HepG2 (cell line): ENCODE results near the gene HDHD3. TPM values are rescaled to one million over a fixed set of nuclear protein-coding genes. Genes with fewer than 3 reads are reported as not detected.

ENCODE experiments used
- ATAC-seq: fragments of 200-7000 bp; cut with Tn5 transposase; 3 replicates; pipeline ENCODE4 v1.9.1; 2020; ENCODE audit warnings: mild to moderate bottlenecking, moderate library complexity
- BruUV-seq: library from RNA; stranded (reverse); fragments of 400-500 nt; replicated peaks from 2 replicates; lab custom pipeline; 2021; lab: Mats Ljungman, UMichigan
- CTCF ChIA-PET: fragments of 300-600 bp; formaldehyde crosslinking; extraction: SDS; loops from one replicate; lab custom pipeline; 2021; ENCODE audit warnings: low total read pairs, inconsistent platforms, low intra/inter-chr PET ratio; lab: Yijun Ruan, JAX
- POLR2A ChIA-PET: fragments of 350-600 bp; sonication (Branson Sonifier 250); formaldehyde crosslinking; loops from one replicate; lab custom pipeline; 2020; ENCODE audit warnings: antibody characterized with exemption, inconsistent platforms; lab: Yijun Ruan, JAX
- DNase-seq: peaks from one replicate; pipeline ENCODE4 v3.0.0-alpha.2; 2015; ENCODE audit warnings: low spot score
- FAIRE-seq: peaks from 3 replicates; lab custom pipeline; 2011; peaks lifted over from hg19 to GRCh38; lab: Jason Lieb, UNC
- H2AFZ ChIP-seq: one replicate; pipeline ENCODE4 v1.6.1; 2011; ENCODE audit warnings: low read length, inconsistent platforms
- H3K27ac ChIP-seq: fragments of 300-600 bp; 3 replicates; pipeline ENCODE4 v1.8.0; 2011; ENCODE audit warnings: mixed run types, mild to moderate bottlenecking, mixed read lengths, low read length, inconsistent platforms; ENCODE audit not compliant: insufficient read depth; ENCODE audit errors: extremely low read length
- H3K27me3 ChIP-seq, 2 experiments: fragments of 200-600 bp in 1 of 2; 2 replicates in 1 of 2; 3 replicates in 1 of 2; pipeline versions ENCODE4 v1.6.0 to v1.8.0; 2011; ENCODE audit warnings: low read length in 2 of 2, mild to moderate bottlenecking in 2 of 2, moderate library complexity in 2 of 2, inconsistent platforms in 1 of 2; ENCODE audit not compliant: insufficient read depth in 2 of 2, control insufficient read depth in 1 of 2
- H3K36me3 ChIP-seq, 2 experiments: fragments of 200-600 bp in 1 of 2; replicated peaks in 1 of 2; 2 replicates in 1 of 2; 3 replicates in 1 of 2; pipeline versions ENCODE4 v1.5.1 to v1.8.0; 2011; ENCODE audit warnings: low read length in 2 of 2, inconsistent platforms in 1 of 2; ENCODE audit not compliant: insufficient read depth in 2 of 2, control insufficient read depth in 1 of 2
- H3K4me1 ChIP-seq: 2 replicates; pipeline ENCODE4 v1.5.1; 2012; ENCODE audit warnings: low read length, inconsistent platforms; ENCODE audit not compliant: insufficient read depth
- H3K4me2 ChIP-seq: 2 replicates; pipeline ENCODE4 v1.6.0; 2011; ENCODE audit warnings: low read depth, low read length, inconsistent platforms
- H3K4me3 ChIP-seq, 3 experiments: fragments of 200-600 bp in 1 of 3; sonication (generic), shearing (Covaris generic) in 1 of 3; replicated peaks in 1 of 3; 2 replicates each; pipeline ENCODE4 v1.5.1; 2011 to 2016; ENCODE audit warnings: low read length in 3 of 3, inconsistent platforms in 2 of 3, low read depth in 2 of 3, mild to moderate bottlenecking in 2 of 3, control low read depth in 1 of 3, mixed read lengths in 1 of 3; ENCODE audit not compliant: insufficient read depth in 1 of 3
- H3K79me2 ChIP-seq: one replicate; pipeline ENCODE4 v1.6.1; 2011; ENCODE audit warnings: low read length, inconsistent platforms; ENCODE audit not compliant: insufficient read depth
- H3K9ac ChIP-seq: 2 replicates; pipeline ENCODE4 v1.6.0; 2011; ENCODE audit warnings: mild to moderate bottlenecking, low read depth, low read length, inconsistent platforms; ENCODE audit not compliant: insufficient read depth
- H3K9me3 ChIP-seq: 2 replicates; pipeline ENCODE4 v1.5.1; 2012; ENCODE audit warnings: mild to moderate bottlenecking, low read length
- H4K20me1 ChIP-seq: 2 replicates; pipeline ENCODE4 v1.6.0; 2011; ENCODE audit warnings: inconsistent platforms, mild to moderate bottlenecking, low read length, moderate library complexity; ENCODE audit not compliant: insufficient read depth
- ELF3 ChIP-seq: IDR thresholded peaks from 2 replicates; pipeline ENCODE4 v1.6.1; 2016; ENCODE audit warnings: missing genetic modification reagents, missing compliant biosample characterization
- MAFF ChIP-seq: IDR thresholded peaks from 2 replicates; pipeline ENCODE4 v1.6.1; 2011; ENCODE audit warnings: low read depth, low read length, improper control_type of control experiment
- MAFK ChIP-seq, 2 experiments: IDR thresholded peaks in 1 of 2; conservative IDR thresholded peaks in 1 of 2; 2 replicates each; pipeline ENCODE4 v1.6.1; 2011; ENCODE audit warnings: improper control_type of control experiment in 2 of 2, low read length in 2 of 2
- RAD21 ChIP-seq: fragments of 450-650 bp; formaldehyde crosslinking; IDR thresholded peaks from 2 replicates; pipeline ENCODE4 v1.5.0; 2020; ENCODE audit warnings: mild to moderate bottlenecking
- SMC3 ChIP-seq: IDR thresholded peaks from 2 replicates; pipeline ENCODE4 v1.6.1; 2011; ENCODE audit warnings: low read length, improper control_type of control experiment
- SOX13 ChIP-seq, 3 experiments: fragments of 450-650 bp in 1 of 3; sonication (generic) in 1 of 3; formaldehyde crosslinking in 1 of 3; IDR thresholded peaks in 2 of 3; conservative IDR thresholded peaks in 1 of 3; 2 replicates each; pipeline versions ENCODE4 v1.5.0 to v1.6.1; 2016 to 2020; ENCODE audit warnings: antibody characterized with exemption in 1 of 3, mild to moderate bottlenecking in 1 of 3, missing compliant biosample characterization in 1 of 3, missing genetic modification reagents in 1 of 3, moderate library complexity in 1 of 3
- STAG1 ChIP-seq: sonication (generic); formaldehyde crosslinking; IDR thresholded peaks from 2 replicates; pipeline ENCODE4 v1.4.0; 2020; ENCODE audit warnings: missing genetic modification reagents
- THAP11 ChIP-seq: IDR thresholded peaks from 2 replicates; pipeline ENCODE4 v1.6.1; 2016; ENCODE audit warnings: missing biosample characterization, missing genetic modification reagents
- ZNF670 ChIP-seq: sonication (generic); formaldehyde crosslinking; IDR thresholded peaks from 2 replicates; pipeline ENCODE4 v1.8.0; 2022; ENCODE audit warnings: mild to moderate bottlenecking, missing genetic modification reagents, borderline replicate concordance
- ZNF780A ChIP-seq: sonication (generic); formaldehyde crosslinking; IDR thresholded peaks from 2 replicates; pipeline ENCODE4 v1.8.0; 2022; ENCODE audit warnings: mild to moderate bottlenecking, missing genetic modification reagents, moderate library complexity
- WGBS: methylation state at CpG from one replicate; pipeline ENCODE4 v1.1.6; 2017; ENCODE audit warnings: low lambda C conversion rate; 5-methylcytosine and 5-hydroxymethylcytosine counted together
- in situ Hi-C: cut with HindIII; loops from 2 replicates; pipeline ENCODE4 v1.10.0; 2017; ENCODE audit warnings: low pct_unique_long_range_greater_than_20kb; ENCODE audit not compliant: extremely low pct_ligation_motif_present
- intact Hi-C: fragments of 100-400 bp; cut with micrococcal nuclease; formaldehyde crosslinking; loops from one replicate; pipeline ENCODE4 v1.10.0; 2022; ENCODE audit not compliant: unreplicated experiment
- polyA plus RNA-seq, 8 experiments: library from polyadenylated mRNA; depleted of rRNA in 3 of 8; stranded (reverse) in 7 of 8; unstranded in 1 of 8; fragments of >200 nt; fragmentation: Illumina TruSeq in 4 of 8; extraction: Trizol in 4 of 8; gene quantifications; 2 replicates each; pipeline versions ENCODE4 v1.2.1 to v1.2.3, GENCODE V29; 2011 to 2016; ENCODE audit warnings: low read depth in 4 of 8, missing spikeins in 1 of 8, mixed read lengths in 1 of 8; ENCODE audit not compliant: insufficient read depth in 1 of 8
- total RNA-seq, 5 experiments: library from RNA; depleted of rRNA; stranded (reverse); fragments of >200 nt; fragmentation: Illumina TruSeq; extraction: Trizol; gene quantifications; 2 replicates each; pipeline ENCODE4 v1.2.3, GENCODE V29; 2016; ENCODE audit warnings: low read depth in 1 of 5
- TF ChIP-seq, protein P1 (sequence below): sonication (generic); formaldehyde crosslinking; IDR thresholded peaks from 2 replicates; pipeline ENCODE4 v1.5.0; 2020; ENCODE audit warnings: mild to moderate bottlenecking, missing genetic modification reagents, moderate library complexity
- TF ChIP-seq, protein P2 (sequence below): sonication (generic); formaldehyde crosslinking; IDR thresholded peaks from 2 replicates; pipeline ENCODE4 v1.4.0; 2020; ENCODE audit warnings: missing genetic modification reagents, borderline replicate concordance
- TF ChIP-seq, protein P3 (sequence below): sonication (generic); formaldehyde crosslinking; conservative IDR thresholded peaks from 2 replicates; pipeline ENCODE4 v1.4.0; 2020; ENCODE audit warnings: missing genetic modification reagents

The HDHD3 gene
- total and polyA plus RNA-seq, 2 of the 13 experiments (the other 11 are each of a cell fraction or from before 2014, with no cell fraction given), result 23.1 to 38.5 TPM

DNA sequence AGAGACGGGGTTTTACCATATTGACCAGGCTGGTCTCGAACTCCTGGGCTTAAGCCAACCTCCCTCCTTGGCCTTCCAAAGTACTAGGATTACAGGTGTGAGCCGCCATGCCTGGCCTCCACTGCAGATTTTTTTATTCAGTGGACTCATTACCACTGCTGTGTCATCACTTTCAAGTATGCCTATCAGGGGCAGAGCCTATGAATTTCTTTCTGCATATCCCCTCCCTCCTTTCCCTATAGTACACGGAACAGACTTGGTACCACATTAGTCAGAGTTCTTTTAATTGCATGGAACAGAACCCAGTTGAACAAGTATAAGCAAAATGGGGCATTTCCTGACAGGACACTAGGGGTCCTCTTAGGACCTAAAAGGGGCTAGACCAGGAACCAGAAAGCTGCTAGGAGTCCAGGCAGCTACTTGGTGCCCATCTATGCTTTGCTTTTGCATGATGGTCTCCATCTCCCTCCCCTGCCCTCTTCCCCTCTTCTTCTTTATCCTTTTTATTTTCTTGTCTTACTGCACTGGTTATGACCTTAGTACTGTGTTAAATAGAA, 21.7 kb downstream of the HDHD3 start:
- Histone ChIP-seq H3K36me3 (no peaks in the 10 kb centered on the region), H3K4me1 (peaks cover 32% of the 10 kb centered on the region), H4K20me1 (no peaks in the 10 kb centered on the region), H3K9me3 (no peaks in the 10 kb centered on the region), H3K27me3 (peaks cover 0 to 14% of the 10 kb centered on the region in 2 experiments; a peak in 3 of 5 replicates), H3K27ac (no peak overlapping the region), H3K9ac (no peak overlapping the region), H3K79me2 (no peaks in the 10 kb centered on the region), H3K4me2 (no peak overlapping the region), H2AFZ (no peak overlapping the region), H3K4me3 (no peak overlapping the region)
- in situ Hi-C loops, result no loop called here
- ChIA-PET POLR2A (interaction anchor here (0.9 to 1.0 kb wide), 3 partner anchors 18 to 80 kb away, joined by 3 to 4 read pairs (median 4); partner anchors contain the start of genes C9orf43, CDC26, POLE3 and PRPF4), CTCF (interaction anchor here (1.1 to 2.2 kb wide), 3 partner anchors 46 to 303 kb away, joined by 3 to 28 read pairs (median 7); partner anchors contain the start of gene ALAD)
- peak; percentile 88 for ATAC-seq
- intact Hi-C loops, result loop anchor here (1.0 to 5.0 kb wide), 2 partner anchors 52 to 302 kb away; no protein-coding TSS in a partner anchor
- peak; percentile 87 for TF ChIP-seq SMC3
- TF ChIP-seq ZNF780A (CRISPR knock-in tag), result no peak
- peak; percentile 81 for TF ChIP-seq RAD21 (CRISPR knock-in tag)
- TF ChIP-seq MAFF, result 0 out of 2 replicates have a peak, but pooled peaks have one; percentile 18
- peak; percentile 40; the same call in 1 of the 2 replicates for TF ChIP-seq ELF3 (CRISPR knock-in tag)
- peak; percentile 40 to 44; a peak in 3 of 4 replicates for TF ChIP-seq MAFK (conservative IDR thresholded peaks at IDR 0.05 in 1 of 2, IDR thresholded peaks at IDR 0.05 in 1 of 2; ENCODE audit: low read length in 2 of 2)
- TF ChIP-seq SOX13 (IDR thresholded peaks at IDR 0.05), result no peak
- TF ChIP-seq SOX13 (CRISPR knock-in tag; conservative IDR thresholded peaks at IDR 0.05 in 1 of 2, IDR thresholded peaks at IDR 0.05 in 1 of 2), result peak in 1 of 2 experiments; percentile 17; a peak in 1 of 4 replicates
- TF ChIP-seq STAG1 (CRISPR knock-in tag), result peak; percentile 90
- TF ChIP-seq, protein P1, sequence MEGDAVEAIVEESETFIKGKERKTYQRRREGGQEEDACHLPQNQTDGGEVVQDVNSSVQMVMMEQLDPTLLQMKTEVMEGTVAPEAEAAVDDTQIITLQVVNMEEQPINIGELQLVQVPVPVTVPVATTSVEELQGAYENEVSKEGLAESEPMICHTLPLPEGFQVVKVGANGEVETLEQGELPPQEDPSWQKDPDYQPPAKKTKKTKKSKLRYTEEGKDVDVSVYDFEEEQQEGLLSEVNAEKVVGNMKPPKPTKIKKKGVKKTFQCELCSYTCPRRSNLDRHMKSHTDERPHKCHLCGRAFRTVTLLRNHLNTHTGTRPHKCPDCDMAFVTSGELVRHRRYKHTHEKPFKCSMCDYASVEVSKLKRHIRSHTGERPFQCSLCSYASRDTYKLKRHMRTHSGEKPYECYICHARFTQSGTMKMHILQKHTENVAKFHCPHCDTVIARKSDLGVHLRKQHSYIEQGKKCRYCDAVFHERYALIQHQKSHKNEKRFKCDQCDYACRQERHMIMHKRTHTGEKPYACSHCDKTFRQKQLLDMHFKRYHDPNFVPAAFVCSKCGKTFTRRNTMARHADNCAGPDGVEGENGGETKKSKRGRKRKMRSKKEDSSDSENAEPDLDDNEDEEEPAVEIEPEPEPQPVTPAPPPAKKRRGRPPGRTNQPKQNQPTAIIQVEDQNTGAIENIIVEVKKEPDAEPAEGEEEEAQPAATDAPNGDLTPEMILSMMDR, result peak; percentile 76
- TF ChIP-seq, protein P2, sequence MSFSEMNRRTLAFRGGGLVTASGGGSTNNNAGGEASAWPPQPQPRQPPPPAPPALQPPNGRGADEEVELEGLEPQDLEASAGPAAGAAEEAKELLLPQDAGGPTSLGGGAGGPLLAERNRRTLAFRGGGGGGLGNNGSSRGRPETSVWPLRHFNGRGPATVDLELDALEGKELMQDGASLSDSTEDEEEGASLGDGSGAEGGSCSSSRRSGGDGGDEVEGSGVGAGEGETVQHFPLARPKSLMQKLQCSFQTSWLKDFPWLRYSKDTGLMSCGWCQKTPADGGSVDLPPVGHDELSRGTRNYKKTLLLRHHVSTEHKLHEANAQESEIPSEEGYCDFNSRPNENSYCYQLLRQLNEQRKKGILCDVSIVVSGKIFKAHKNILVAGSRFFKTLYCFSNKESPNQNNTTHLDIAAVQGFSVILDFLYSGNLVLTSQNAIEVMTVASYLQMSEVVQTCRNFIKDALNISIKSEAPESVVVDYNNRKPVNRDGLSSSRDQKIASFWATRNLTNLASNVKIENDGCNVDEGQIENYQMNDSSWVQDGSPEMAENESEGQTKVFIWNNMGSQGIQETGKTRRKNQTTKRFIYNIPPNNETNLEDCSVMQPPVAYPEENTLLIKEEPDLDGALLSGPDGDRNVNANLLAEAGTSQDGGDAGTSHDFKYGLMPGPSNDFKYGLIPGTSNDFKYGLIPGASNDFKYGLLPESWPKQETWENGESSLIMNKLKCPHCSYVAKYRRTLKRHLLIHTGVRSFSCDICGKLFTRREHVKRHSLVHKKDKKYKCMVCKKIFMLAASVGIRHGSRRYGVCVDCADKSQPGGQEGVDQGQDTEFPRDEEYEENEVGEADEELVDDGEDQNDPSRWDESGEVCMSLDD (CRISPR knock-in tag), result no peak
- TF ChIP-seq, protein P3, sequence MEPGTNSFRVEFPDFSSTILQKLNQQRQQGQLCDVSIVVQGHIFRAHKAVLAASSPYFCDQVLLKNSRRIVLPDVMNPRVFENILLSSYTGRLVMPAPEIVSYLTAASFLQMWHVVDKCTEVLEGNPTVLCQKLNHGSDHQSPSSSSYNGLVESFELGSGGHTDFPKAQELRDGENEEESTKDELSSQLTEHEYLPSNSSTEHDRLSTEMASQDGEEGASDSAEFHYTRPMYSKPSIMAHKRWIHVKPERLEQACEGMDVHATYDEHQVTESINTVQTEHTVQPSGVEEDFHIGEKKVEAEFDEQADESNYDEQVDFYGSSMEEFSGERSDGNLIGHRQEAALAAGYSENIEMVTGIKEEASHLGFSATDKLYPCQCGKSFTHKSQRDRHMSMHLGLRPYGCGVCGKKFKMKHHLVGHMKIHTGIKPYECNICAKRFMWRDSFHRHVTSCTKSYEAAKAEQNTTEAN (CRISPR knock-in tag), result no peak
- no peak for TF ChIP-seq ZNF670
- 0 out of 2 replicates have a peak, but pooled peaks have one; percentile 37 for TF ChIP-seq THAP11 (CRISPR knock-in tag)
- 55% methylated on average over 2 of the region's 4 CpGs for WGBS
- DNase-seq, result peak; percentile 77
- peak; percentile 79 for FAIRE-seq
- no TSS peak for BruUV-seq
